Endothelial cell of umbilical vein (primary cell): ENCODE data around the gene SCGB1A1. TPM values are rescaled to one million over a fixed set of nuclear protein-coding genes. Genes with fewer than 3 reads are reported as not detected.
A peak's percentile ranks its signal among the peaks of the same experiment; 100 is the strongest.

Experiments
- BruUV-seq: library from RNA; stranded (reverse); fragments of 400-500 nt; replicated peaks from 2 replicates; lab custom pipeline; 2021; lab: Mats Ljungman, UMichigan
- CTCF ChIA-PET: fragments of 300-600, 350-600 bp; sonication (Branson Sonifier 250); formaldehyde crosslinking; loops from one replicate; lab custom pipeline; 2021; ENCODE audit warnings: antibody characterized with exemption, inconsistent platforms; lab: Charles Lee
- POLR2A ChIA-PET: fragments of 300-600, 350-600 bp; sonication (Branson Sonifier 250); formaldehyde crosslinking; loops from one replicate; lab custom pipeline; 2021; ENCODE audit warnings: antibody characterized with exemption, inconsistent platforms; lab: Charles Lee
- DNase-seq: peaks from one replicate; pipeline ENCODE4 v3.0.0-alpha.2; 2011; ENCODE audit warnings: low read depth, low spot score
- FAIRE-seq: peaks from 2 replicates; lab custom pipeline; 2011; peaks lifted over from hg19 to GRCh38; lab: Jason Lieb, UNC
- H2AFZ ChIP-seq: 2 replicates; pipeline ENCODE4 v1.6.0; 2012; ENCODE audit warnings: low read depth, low read length, control low read depth, inconsistent platforms
- H3K27ac ChIP-seq: 2 replicates; pipeline ENCODE4 v1.5.1; 2011; ENCODE audit warnings: low read depth, mild to moderate bottlenecking, control low read depth, low read length, moderate library complexity; ENCODE audit not compliant: insufficient read depth
- H3K27me3 ChIP-seq, 2 experiments: 2 replicates each; pipeline versions ENCODE4 v1.6.0 to v1.6.1; 2011; ENCODE audit warnings: low read length in 2 of 2, mixed read lengths in 1 of 2; ENCODE audit not compliant: control insufficient read depth in 2 of 2, insufficient read depth in 2 of 2
- H3K36me3 ChIP-seq, 2 experiments: 2 replicates in 1 of 2; 3 replicates in 1 of 2; pipeline ENCODE4 v1.5.1; 2011; ENCODE audit warnings: low read length in 2 of 2, mild to moderate bottlenecking in 1 of 2, moderate library complexity in 1 of 2; ENCODE audit not compliant: control insufficient read depth in 2 of 2, insufficient read depth in 2 of 2; ENCODE audit errors: extremely low read depth in 1 of 2
- H3K4me1 ChIP-seq: 3 replicates; pipeline ENCODE4 v1.5.1; 2011; ENCODE audit warnings: mild to moderate bottlenecking, low read length; ENCODE audit not compliant: control insufficient read depth, insufficient read depth; ENCODE audit errors: extremely low read depth
- H3K4me2 ChIP-seq: 2 replicates; pipeline ENCODE4 v1.6.1; 2011; ENCODE audit warnings: low read length, control low read depth, mixed read lengths; ENCODE audit not compliant: insufficient read depth
- H3K4me3 ChIP-seq, 3 experiments: fragments of 200-600 bp in 1 of 3; sonication (generic), shearing (Covaris generic) in 1 of 3; replicated peaks in 1 of 3; 2 replicates each; pipeline ENCODE4 v1.5.1; 2011 to 2016; ENCODE audit warnings: control low read depth in 3 of 3, low read length in 3 of 3, mild to moderate bottlenecking in 2 of 3, inconsistent platforms in 1 of 3, low read depth in 1 of 3, moderate library complexity in 1 of 3; ENCODE audit not compliant: insufficient read depth in 1 of 3
- H3K79me2 ChIP-seq: 2 replicates; pipeline ENCODE4 v1.6.0; 2012; ENCODE audit warnings: low read length, inconsistent platforms; ENCODE audit not compliant: control insufficient read depth, insufficient read depth
- H3K9ac ChIP-seq: replicated peaks from 2 replicates; pipeline ENCODE3; 2011; ENCODE audit warnings: low read length, control low read depth; ENCODE audit not compliant: insufficient read depth; ENCODE audit errors: extremely low read depth
- H3K9me1 ChIP-seq: replicated peaks from 3 replicates; pipeline ENCODE4 v1.6.0; 2011; ENCODE audit warnings: mild to moderate bottlenecking, low read length; ENCODE audit not compliant: control insufficient read depth, insufficient read depth; ENCODE audit errors: extremely low read depth
- H3K9me3 ChIP-seq: replicated peaks from 2 replicates; pipeline ENCODE4 v1.5.1; 2012; ENCODE audit warnings: low read length, inconsistent platforms; ENCODE audit not compliant: control insufficient read depth, insufficient read depth
- H4K20me1 ChIP-seq: replicated peaks from 2 replicates; pipeline ENCODE3; 2011; ENCODE audit warnings: mild to moderate bottlenecking, low read length; ENCODE audit not compliant: control insufficient read depth, insufficient read depth; ENCODE audit errors: extremely low read depth
- EZH2 ChIP-seq: IDR thresholded peaks from 2 replicates; pipeline ENCODE4 v1.6.1; 2012; ENCODE audit warnings: borderline replicate concordance, low read depth, mild to moderate bottlenecking, moderate library complexity, low read length, inconsistent platforms; ENCODE audit not compliant: severe bottlenecking
- JUN ChIP-seq: IDR thresholded peaks from 2 replicates; pipeline ENCODE4 v1.6.1; 2011; ENCODE audit warnings: borderline replicate concordance, low read depth; ENCODE audit not compliant: insufficient read length, insufficient read depth
- dilution Hi-C: fragments of 300-500 bp; cut with MboI; formaldehyde crosslinking; loops from one replicate; pipeline ENCODE4 v1.15.0; 2019; ENCODE audit warnings: low sequenced_read_pairs; ENCODE audit not compliant: extremely low pct_ligation_motif_present
- intact Hi-C: fragments of 100-400 bp; cut with micrococcal nuclease; formaldehyde crosslinking; loops from one replicate; pipeline ENCODE4 v1.10.0; 2022
- polyA plus RNA-seq, 4 experiments: library from polyadenylated mRNA; depleted of rRNA in 3 of 4; stranded (reverse) in 3 of 4; unstranded in 1 of 4; fragments of >200 nt; gene quantifications; 2 replicates each; pipeline versions ENCODE4 v1.2.1 to v1.2.3, GENCODE V29; 2011 to 2012; ENCODE audit warnings: missing spikeins in 1 of 4
- total RNA-seq: library from RNA; stranded (reverse); gene quantifications from 2 replicates; pipeline ENCODE4 v1.2.3, GENCODE V29; 2021

SCGB1A1 gene
- total and polyA plus RNA-seq, 2 donors (not counting 3 experiments of a cell fraction or from before 2014, with no cell fraction given) = not detected

GRCh38 chr11:62472063-62472884 is 53.4 kb downstream of the SCGB1A1 start:
- dilution Hi-C loops (no loop called here), intact Hi-C loops (no loop called here)
- TF ChIP-seq JUN (peak; percentile 41), EZH2 (no peak)
- ChIA-PET CTCF (no interaction called here), POLR2A (no interaction called here)
- H3K4me1 ChIP-seq = no peaks in the 10 kb centered on the region
- H3K79me2 ChIP-seq = no peaks in the 10 kb centered on the region
- no peak overlapping the region for H3K9ac ChIP-seq
- H3K27ac ChIP-seq = no peak overlapping the region
- H3K27me3 ChIP-seq = no peaks in the 10 kb centered on the region
- no peak overlapping the region for H3K4me3 ChIP-seq
- no peak overlapping the region for H3K4me2 ChIP-seq
- no peak overlapping the region for H2AFZ ChIP-seq
- no peaks in the 10 kb centered on the region for H3K9me1 ChIP-seq
- DNase-seq (no peak), FAIRE-seq (no peak)
- no TSS peak for BruUV-seq
- no peaks in the 10 kb centered on the region for H4K20me1 ChIP-seq
- H3K9me3 ChIP-seq = no peaks in the 10 kb centered on the region
- no peaks in the 10 kb centered on the region for H3K36me3 ChIP-seq

Other genes starting within 250 kb of the SCGB1A1 start
- not detected in 2 replicates for gene SCGB1D1, start 228.8 kb upstream of the SCGB1A1 start, total RNA-seq
- gene SCGB1D1, start 228.8 kb upstream of the SCGB1A1 start, polyA plus RNA-seq = not detected in 2 replicates
- not detected in 2 replicates for gene SCGB2A1, start 210.4 kb upstream of the SCGB1A1 start, total RNA-seq
- gene SCGB2A1, start 210.4 kb upstream of the SCGB1A1 start, polyA plus RNA-seq = not detected in 2 replicates
- not detected in 2 replicates for gene SCGB1D2, start 176.8 kb upstream of the SCGB1A1 start, total RNA-seq
- gene SCGB1D2, start 176.8 kb upstream of the SCGB1A1 start, polyA plus RNA-seq = not detected in 2 replicates
- gene SCGB2A2, start 148.9 kb upstream of the SCGB1A1 start, total RNA-seq = not detected in 2 replicates
- gene SCGB2A2, start 148.9 kb upstream of the SCGB1A1 start, polyA plus RNA-seq = not detected in 2 replicates
- gene SCGB1D4, start 120.0 kb upstream of the SCGB1A1 start, total RNA-seq = not detected in 2 replicates
- gene SCGB1D4, start 120.0 kb upstream of the SCGB1A1 start, polyA plus RNA-seq = not detected in 2 replicates
- gene ASRGL1, start 81.6 kb upstream of the SCGB1A1 start, total RNA-seq = 30.5 and 33.1 TPM in 2 replicates
- gene ASRGL1, start 81.6 kb upstream of the SCGB1A1 start, polyA plus RNA-seq = 23.7 and 36.0 TPM in 2 replicates
- 381 and 436 TPM in 2 replicates for gene AHNAK, start 127.8 kb downstream of the SCGB1A1 start, total RNA-seq
- 25.1 and 35.2 TPM in 2 replicates for gene AHNAK, start 127.8 kb downstream of the SCGB1A1 start, polyA plus RNA-seq
- gene EEF1G, start 154.9 kb downstream of the SCGB1A1 start, total RNA-seq = 1,341 and 1,345 TPM in 2 replicates
- gene EEF1G, start 154.9 kb downstream of the SCGB1A1 start, polyA plus RNA-seq = 1,723 and 2,133 TPM in 2 replicates
- 16.9 and 17.8 TPM in 2 replicates for gene TUT1, start 172.5 kb downstream of the SCGB1A1 start, total RNA-seq
- 11.5 and 12.7 TPM in 2 replicates for gene TUT1, start 172.5 kb downstream of the SCGB1A1 start, polyA plus RNA-seq
- gene MTA2, start 182.8 kb downstream of the SCGB1A1 start, total RNA-seq = 166 and 176 TPM in 2 replicates
- gene MTA2, start 182.8 kb downstream of the SCGB1A1 start, polyA plus RNA-seq = 30.2 and 40.4 TPM in 2 replicates
- 101 and 110 TPM in 2 replicates for gene EML3, start 193.7 kb downstream of the SCGB1A1 start, total RNA-seq
- gene EML3, start 193.7 kb downstream of the SCGB1A1 start, polyA plus RNA-seq = 75.7 and 78.3 TPM in 2 replicates
- gene ROM1, start 194.2 kb downstream of the SCGB1A1 start, total RNA-seq = 8.2 and 8.8 TPM in 2 replicates
- 4.8 and 5.3 TPM in 2 replicates for gene ROM1, start 194.2 kb downstream of the SCGB1A1 start, polyA plus RNA-seq
- gene B3GAT3, start 203.0 kb downstream of the SCGB1A1 start, total RNA-seq = 31.6 and 35.0 TPM in 2 replicates
- gene B3GAT3, start 203.0 kb downstream of the SCGB1A1 start, polyA plus RNA-seq = 37.2 and 48.0 TPM in 2 replicates
- 357 and 389 TPM in 2 replicates for gene GANAB, start 227.6 kb downstream of the SCGB1A1 start, total RNA-seq
- 433 and 455 TPM in 2 replicates for gene GANAB, start 227.6 kb downstream of the SCGB1A1 start, polyA plus RNA-seq
- gene INTS5, start 234.3 kb downstream of the SCGB1A1 start, total RNA-seq = 21.7 and 22.8 TPM in 2 replicates
- 20.3 and 20.9 TPM in 2 replicates for gene INTS5, start 234.3 kb downstream of the SCGB1A1 start, polyA plus RNA-seq
- 58.7 and 61.0 TPM in 2 replicates for gene C11orf98, start 246.2 kb downstream of the SCGB1A1 start, total RNA-seq
- gene C11orf98, start 246.2 kb downstream of the SCGB1A1 start, polyA plus RNA-seq = 32.3 and 39.5 TPM in 2 replicates
- 28.4 and 38.1 TPM in 2 replicates for gene CSKMT, start 246.3 kb downstream of the SCGB1A1 start, total RNA-seq
- 7.8 and 7.9 TPM in 2 replicates for gene CSKMT, start 246.3 kb downstream of the SCGB1A1 start, polyA plus RNA-seq